NK-92 (cell line): ENCODE results near the gene CKAP5.

Source experiments
- DNase-seq: peaks from one replicate; lab custom pipeline; 2025; ENCODE audit not compliant: unreplicated experiment; lab: John Stamatoyannopoulos, UW

CKAP5 gene

DNA sequence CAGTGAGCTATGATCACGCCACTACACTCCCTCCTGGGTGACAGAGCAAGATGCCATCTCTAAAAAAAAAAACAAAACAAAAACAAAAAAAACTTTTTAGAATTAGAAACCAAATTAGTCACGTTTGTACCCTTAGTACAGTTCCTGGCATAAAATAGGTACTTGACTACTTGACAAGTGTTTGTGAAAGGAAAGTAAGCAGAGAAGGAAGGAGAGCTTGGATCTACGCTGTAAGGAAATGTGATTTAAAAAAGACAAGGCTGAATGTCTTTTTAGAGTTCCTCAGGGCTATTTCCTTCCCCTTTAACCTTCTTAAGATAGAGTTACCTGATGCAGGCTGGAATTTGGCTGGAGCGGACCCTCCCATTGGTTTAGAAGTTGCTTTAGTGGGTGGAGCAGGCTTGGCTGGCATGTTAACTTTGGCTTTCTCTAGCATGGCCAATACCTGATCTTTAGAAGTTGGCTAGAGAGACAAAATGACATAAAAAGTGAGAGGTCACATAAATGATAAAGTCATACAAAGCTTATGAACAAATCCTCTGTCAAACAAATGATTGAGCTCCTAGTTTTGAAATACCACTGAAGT lies 76.4 kb downstream of the CKAP5 start:
- DNase-seq: no peak

DNA sequence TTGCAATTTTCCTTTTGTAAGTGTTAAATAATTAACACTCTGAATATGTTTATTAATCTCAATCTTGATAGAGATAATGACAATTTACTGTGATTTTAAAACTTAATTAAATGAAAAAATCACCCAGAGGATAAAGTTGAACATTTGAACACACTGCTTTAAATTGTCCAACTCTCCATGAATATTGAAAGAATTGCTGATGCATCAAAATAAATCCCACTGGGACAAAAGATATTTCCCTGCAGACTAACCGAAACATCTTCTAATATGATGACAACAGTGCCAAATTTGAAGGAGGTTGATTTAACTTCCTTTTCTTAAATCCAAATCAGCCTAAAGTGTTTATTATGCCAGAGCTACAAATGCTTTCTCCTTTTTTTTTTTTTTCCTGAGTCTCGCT lies 79.4 kb downstream of the CKAP5 start:
- DNase-seq: no peak

DNA sequence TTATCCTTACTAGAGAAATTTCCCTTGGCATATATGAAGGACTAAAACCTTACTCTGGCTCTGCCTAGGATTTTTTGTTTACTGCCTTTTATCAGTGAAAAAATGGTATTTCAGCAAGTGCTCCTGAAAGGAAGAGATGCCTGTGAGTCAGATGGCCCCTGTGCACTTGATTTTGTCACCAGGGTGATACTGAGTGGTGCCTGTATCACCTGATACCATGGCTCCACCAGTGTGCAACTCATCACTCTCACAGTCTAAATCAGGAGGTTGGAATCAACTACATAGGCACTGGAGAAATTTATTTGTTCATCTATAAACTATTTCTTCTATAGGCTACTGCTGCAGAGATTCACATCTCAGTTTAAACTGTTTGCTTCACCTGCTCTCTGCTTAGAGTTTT lies 83.8 kb downstream of the CKAP5 start:
- DNase-seq: no peak

DNA sequence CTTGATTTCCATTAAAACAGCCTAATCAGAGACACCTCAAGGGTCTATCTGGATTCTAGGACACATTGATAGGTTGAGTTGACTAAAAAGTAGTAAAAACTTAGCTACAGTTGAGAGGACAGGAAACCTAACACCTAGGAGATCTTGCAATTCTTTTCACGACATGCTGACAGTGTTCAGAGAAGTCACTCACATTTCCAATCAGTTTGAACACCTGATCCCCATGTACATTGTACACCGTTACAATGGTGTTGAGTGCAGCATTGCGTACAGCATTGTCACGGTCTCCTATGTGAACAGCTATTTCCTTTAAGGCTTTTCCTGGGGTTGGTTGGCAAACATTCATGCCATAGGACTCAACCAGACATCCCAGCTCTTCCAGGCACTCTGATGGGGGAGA lies 84.3 kb downstream of the CKAP5 start:
- DNase-seq: no peak

DNA sequence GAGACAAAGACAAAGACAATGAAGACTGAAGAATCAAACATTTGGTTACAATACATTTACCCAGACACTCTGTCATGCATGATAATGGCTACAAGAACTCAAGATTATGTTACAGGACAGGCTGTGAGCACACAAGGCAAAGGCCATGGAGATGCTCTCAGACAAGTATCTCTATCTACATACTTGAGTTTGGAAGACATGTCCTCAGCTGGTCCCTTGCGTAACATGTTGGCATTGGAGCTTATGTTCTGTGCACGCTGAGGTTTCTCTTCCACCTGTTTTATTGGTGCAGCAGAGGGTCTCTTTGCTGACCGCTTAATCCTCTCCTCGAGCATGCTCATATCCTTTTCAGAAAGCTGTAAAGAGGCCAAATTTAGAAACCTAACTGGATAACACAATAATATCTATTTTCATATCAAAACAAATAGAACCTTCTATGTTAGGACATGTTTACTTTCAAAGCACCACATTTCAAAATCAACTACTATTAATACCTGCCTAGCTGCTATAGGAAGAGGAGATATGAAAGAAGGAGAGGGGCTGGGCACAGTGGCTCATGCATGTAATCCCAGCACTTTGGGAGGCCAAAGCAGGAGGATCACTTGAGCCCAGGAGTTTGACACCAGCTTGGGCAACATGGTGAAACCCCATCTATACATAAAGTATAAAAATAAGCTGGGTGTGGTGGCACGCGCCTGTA lies 85.5 kb downstream of the CKAP5 start:
- DNase-seq: no peak

DNA sequence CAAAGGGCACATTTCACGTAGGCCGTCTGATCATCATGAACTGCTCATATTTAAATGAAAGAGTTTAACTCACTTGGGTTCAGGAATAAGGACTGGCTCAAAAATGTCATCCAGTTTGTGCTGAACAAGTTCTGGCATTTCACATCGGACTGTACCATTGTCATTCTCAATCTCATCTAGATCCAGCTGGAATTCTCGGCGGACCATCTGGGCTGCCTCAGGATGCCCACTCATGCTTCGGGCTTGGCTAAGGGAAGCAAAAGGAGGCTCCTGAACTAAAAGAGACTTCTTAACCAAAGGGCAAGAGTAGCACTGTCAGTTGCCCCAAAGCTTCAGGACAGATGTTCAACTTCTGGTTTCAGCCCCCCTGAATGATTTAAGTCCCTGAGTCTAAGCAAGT lies 86.9 kb downstream of the CKAP5 start:
- no peak for DNase-seq

DNA sequence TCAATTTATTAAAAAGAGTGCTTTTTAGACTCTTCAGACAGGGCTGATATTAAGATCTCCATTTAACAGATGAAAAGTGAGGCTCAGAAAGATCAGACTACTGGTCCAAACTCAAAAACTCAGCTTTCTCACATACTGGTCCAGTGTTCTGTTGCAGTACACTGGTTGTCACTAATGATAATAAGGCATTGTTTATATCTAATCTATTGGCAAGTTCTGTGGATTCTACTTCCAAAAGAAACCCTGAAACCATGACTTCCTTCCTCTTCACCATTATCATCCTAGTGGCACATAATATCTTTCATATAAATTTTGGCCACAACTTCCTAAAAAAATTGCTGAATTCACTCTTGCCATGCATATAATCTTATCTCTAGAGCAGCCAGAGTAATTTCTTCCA lies 90.1 kb downstream of the CKAP5 start:
- DNase-seq: no peak

DNA sequence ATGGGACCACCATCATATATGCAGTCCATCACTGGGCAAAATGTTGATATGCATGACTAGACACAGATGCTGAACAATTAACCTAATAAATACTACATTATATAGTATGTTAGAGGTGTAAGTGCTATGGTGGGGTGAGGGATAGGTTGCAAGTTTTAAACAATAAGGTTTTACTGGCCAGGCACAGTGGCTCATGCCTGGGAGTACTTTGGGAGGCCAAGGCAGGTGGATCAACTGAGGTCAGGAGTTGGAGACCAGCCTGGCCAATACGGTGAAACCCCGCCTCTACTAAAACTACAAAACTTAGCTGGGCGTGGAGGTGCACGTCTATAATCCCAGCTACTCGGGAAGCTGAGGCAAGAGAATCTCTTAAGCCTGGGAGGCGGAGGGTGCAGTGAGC lies 98.9 kb downstream of the CKAP5 start:
- DNase-seq: no peak

DNA sequence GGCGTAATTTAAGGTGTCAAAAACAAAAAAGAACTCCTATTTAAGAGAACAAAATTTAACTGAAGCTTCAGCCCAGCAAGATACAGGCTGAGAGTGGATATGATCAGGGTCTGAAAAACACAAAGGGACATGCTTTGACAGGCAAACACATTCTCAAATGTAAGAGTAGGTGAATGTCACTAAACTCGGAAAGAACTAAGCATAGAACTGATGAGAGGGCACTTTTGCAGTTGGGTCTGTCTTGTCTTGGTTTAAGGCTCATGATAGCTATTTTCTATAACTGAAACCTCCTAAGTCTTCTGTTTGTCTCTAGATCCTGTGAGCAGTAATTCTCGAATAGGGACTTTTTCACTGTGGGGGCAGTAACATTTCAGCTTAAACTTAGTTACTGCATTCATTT lies 100.1 kb downstream of the CKAP5 start:
- no peak for DNase-seq

DNA sequence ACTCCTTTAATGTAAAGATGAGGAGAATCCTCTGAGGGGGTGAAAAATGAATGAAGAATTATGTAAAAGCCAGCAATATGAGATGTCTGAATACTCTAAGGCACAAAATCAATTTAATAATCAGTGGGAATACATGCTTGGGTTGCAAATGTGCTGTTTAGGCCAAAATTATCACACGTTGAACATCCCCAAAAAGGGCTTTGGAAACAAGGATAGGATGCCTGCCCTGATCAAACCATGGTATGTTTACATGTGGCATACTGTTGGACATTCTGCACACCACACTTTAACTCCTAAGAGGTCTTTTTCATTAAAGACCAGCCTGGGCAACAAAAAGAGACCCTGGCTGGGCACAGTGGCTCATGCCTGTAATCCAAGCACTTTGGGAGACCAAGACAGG lies 100.8 kb downstream of the CKAP5 start:
- no peak for DNase-seq

DNA sequence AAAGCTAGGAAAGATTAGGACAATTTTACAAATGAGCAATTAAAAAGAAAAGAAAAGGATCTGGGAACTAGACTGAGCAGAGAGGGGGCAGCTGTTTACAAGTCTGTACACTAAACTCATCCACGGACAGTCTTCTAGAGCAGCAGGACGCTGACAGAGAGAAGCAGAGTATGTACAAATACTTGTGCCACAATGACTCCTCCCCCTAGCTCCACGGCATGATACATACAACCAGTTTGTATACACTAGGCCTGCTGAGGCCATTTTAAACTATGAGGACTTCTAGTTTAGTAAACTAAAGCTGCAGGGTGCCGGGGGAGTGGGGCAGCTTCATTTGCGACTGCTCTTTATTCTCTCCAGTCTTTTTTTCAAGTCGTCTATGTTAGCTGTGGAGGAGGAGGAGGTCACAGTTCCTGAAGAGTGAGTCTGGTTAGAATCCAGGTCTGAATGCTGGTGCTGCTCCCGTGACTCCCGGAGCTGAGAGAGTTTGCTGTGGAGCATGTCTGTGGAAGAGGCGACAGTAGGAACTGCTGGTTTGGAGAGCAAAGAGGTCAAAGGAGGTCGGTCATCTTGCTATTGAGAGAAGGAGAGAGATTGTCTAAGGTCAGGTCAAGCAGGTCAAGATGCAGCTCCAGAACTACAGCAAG lies 102.3 kb downstream of the CKAP5 start:
- DNase-seq: no peak

DNA sequence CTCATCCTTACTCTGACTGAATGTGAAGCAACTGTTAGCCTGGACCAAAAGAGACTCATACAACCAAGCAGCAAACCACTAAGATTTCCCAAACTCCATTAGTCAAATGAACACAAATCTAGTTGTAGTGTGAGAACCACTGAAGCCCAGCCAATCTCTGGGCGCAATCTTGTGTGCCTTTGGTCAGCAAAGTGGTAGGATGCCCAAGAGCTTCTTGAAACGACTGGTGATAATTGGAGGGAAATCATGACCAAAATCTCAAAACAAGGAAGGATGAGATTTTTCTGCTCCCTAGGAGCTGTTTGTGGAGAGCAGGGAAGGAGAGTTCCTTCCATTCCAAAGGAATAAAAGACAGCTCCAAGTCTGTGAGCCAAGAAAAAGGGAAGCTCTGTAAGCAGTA lies 103.0 kb downstream of the CKAP5 start:
- DNase-seq: no peak

DNA sequence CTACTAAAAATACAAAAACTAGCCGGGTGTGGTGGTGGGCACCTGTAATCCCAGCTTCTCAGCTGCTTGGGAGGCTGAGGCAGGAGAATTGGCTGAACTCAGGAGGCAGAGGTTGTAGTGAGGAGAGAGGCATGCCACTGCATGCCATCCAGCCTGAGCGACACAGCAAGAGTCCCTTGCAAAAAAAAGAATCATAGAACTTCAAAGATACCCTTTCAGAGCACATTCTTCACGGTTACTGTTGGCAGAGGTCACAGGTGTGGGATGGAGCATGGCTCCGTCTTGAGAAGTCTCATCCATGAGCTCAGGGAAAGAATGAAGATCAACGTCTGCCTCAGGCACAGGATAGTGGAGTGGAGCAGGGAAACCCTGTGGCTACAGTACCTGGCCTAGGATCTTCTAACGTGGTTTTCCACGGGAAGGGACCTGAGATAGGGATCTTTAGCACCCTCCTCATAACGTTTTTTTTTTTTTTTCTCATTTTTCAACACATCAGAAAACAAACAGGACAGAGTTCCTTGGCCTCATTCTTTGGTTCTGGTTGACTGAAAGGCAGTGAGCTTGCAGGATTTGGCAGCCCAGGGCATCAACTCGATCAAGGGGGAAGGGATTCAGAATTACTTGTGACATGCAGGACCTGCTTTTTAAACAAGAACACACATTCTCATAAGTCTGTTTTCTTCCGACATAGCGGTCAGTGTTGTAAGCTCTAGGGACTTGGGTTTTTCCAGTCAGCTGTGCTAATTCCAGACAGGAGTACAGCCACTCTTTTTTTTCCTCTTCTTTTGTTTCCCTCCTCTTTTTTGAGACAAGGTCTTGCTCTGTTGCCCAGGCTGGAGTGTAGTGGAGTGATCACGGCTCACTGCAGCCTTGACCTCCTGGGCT lies 104.2 kb downstream of the CKAP5 start:
- no peak for DNase-seq

DNA sequence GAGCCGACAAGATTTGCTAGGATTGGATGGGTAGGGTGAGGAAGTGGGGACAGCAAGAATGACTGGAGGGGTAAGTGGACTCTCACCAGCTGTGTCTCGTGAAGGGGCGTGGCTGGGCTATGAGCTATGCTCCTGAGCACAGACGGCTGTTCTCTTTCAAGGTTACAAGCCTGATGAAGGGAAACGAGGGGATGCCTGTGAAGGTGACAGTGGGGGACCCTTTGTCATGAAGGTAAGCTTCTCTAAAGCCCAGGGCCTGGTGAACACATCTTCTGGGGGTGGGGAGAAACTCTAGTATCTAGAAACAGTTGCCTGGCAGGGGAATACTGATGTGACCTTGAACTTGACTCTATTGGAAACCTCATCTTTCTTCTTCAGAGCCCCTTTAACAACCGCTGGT lies 107.2 kb downstream of the CKAP5 start:
- DNase-seq: no peak

DNA sequence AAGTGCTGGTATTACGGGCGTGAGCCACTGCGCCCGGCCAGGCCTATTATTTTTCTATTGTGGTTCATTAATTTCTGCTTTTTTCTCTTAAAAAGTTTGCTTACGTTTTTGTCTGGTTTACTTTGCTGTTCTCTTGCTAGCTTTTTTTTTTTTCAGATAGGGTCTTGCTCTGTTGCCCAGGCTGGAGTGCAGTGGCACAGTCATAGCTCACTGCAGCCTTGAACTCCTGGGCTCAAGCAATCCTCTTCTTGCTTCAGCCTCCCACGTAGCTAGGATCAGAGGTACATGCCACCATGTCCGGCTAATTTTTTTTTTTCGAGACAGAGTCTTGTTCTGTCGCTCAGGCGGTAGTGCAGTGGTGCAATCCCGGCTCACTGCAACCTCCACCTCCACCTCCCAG lies 108.4 kb downstream of the CKAP5 start:
- no peak for DNase-seq

DNA sequence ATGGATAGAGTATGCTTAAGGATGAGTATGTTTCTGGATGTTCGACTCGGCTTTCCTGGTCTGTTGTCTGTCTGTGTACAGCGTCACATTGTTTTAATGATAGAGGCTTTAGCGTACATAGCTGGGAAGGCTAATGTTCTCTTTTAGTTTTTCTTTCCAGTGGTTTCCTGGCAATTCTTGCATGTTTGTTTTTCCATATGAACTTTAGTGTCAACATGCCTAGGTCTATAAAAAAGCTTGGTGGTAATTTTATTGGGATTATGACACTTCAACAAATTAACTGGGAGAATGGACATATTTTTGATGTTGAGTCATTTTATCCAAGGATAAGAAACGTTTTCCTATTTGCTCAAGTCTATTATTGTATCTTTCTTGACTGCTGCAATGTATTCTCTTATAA lies 109.5 kb downstream of the CKAP5 start:
- DNase-seq: no peak

DNA sequence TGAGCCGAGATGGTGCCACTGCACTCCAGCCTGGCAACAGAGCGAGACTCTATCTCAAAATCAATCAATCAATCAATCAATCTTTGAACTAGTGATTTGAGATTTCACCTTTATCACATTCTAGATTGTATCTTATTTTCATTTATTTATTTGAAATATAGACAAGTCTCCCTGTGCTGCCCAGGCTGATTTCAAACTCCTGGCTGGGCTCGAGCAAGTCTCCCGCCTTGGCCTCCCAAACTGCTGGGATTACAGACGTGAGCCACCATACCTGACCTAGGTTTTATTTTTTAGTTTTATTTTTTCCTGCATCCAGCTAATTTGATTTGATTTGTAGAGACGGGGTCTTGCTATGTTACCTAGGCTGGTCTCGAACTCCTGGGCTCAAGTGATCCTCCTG lies 109.9 kb downstream of the CKAP5 start:
- no peak for DNase-seq

DNA sequence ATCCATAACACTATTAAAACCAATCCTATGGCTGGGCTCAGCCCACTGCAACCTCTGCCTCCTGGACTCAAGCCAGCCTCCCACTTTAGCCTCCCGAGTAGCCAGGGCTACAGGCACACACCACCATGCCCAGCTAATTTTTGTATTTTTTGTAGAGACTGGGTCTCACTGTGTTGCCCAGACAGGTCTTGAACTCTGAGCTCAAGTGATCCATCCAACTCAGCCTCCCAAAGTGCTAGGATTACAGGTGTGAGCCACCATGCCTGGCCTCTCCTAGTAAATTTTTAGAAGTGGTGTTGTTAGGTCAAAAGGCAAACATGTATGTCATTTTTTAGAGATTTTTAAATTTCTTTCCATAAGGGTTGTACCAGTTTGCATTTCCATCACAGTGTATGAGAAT lies 112.8 kb downstream of the CKAP5 start:
- no peak for DNase-seq

DNA sequence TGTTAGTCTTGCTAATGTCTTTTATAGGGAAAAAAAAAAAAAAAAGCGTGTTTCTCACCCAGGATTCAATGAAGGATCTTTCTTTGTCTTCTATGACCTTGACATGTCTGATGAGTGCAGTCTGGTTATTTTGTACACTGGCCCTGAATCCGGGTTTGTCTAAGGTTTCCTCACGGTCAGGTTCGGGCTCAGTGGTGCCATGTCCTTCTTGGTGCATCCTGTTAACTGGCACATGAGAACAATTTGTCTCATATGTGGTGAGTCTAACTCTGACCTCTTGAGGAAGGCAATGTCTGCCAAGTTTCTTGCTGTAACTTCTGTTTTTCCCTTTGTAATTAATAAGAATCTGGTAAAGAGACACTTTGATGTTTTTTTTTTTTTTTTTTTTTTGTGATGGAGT lies 114.5 kb downstream of the CKAP5 start:
- DNase-seq: no peak

DNA sequence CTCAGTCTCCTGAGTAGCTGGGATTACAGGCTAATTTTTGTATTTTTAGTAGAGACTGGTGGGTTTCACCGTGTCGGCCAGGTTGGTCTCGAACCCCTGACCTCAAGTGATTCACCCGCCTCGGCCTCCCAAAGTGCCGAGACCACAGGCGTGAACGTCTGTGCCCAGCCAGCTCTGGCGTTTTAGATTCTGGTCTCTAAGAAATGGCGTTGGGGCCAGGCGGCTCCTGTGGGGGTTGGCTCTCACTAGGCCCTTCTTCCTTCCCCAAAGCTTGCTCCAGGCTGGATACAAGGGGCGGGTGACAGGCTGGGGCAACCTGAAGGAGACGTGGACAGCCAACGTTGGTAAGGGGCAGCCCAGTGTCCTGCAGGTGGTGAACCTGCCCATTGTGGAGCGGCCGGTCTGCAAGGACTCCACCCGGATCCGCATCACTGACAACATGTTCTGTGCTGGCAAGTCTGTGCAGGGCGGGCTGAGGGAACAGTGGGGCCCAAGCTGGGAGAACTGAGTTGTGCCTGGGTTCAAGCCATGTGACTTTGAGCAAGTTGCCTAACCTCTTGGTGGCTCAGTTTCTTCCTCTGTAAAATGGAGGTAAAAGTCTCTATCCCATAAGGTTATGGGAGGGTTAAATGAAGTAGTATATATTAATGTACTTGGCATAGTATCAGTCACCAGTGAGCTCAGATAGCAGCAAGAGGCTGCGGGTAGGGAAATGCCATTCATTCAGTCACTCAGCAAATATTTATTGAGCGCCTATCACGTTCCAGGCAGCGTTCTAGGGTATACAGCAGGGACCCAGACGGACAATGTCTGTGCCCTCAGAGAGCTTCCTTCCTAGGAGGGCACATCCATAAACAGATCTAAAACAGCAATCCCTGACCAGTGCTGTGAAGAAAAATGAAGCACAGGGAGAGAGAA lies 116.7 kb downstream of the CKAP5 start:
- no peak for DNase-seq

DNA sequence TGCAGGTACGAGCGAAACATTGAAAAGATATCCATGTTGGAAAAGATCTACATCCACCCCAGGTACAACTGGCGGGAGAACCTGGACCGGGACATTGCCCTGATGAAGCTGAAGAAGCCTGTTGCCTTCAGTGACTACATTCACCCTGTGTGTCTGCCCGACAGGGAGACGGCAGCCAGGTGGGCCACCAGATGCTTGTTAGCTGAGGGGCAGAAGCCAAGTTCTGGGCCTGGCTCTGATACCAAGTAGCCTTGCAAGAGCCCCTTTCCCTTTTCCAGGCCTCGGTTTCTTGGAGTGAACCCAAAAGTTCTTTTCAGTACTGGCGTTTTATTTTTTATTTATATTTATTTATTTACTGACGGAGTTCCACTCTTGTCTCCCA lies 117.4 kb downstream of the CKAP5 start:
- no peak for DNase-seq
